ENCODE measurements around the gene HIRA.

Gene HIRA

DNA sequence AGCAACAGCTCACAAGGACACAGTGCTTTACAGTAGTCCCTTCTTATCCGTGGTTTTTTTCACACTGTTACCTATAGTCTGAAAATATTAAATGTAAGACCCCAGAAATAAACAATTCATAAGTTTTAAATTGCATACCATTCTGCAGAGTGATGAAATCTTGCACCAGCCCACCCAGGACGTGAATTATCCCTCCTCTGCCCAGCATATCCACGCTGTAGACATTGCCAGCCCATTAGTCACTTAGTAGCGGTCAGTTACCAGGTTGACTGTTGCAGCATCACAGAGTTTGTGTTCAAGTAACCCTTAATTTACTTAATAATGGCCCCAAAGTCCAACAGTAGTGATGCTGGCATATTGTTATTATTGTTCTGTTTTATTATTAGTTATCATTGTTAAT, 143.6 kb downstream of the HIRA start:
- TF ChIP-seq, protein P1, sequence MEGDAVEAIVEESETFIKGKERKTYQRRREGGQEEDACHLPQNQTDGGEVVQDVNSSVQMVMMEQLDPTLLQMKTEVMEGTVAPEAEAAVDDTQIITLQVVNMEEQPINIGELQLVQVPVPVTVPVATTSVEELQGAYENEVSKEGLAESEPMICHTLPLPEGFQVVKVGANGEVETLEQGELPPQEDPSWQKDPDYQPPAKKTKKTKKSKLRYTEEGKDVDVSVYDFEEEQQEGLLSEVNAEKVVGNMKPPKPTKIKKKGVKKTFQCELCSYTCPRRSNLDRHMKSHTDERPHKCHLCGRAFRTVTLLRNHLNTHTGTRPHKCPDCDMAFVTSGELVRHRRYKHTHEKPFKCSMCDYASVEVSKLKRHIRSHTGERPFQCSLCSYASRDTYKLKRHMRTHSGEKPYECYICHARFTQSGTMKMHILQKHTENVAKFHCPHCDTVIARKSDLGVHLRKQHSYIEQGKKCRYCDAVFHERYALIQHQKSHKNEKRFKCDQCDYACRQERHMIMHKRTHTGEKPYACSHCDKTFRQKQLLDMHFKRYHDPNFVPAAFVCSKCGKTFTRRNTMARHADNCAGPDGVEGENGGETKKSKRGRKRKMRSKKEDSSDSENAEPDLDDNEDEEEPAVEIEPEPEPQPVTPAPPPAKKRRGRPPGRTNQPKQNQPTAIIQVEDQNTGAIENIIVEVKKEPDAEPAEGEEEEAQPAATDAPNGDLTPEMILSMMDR (IDR thresholded peaks at IDR 0.05; ENCODE audit: extremely low read depth, insufficient read depth, missing control alignments) = no peak
- in situ Hi-C loops (cut with MboI; ENCODE audit: low pct_unique_long_range_greater_than_20kb, low sequenced_read_pairs, unreplicated experiment) = no loop called here
- no peak for DNase-seq (ENCODE audit: low spot score)

DNA sequence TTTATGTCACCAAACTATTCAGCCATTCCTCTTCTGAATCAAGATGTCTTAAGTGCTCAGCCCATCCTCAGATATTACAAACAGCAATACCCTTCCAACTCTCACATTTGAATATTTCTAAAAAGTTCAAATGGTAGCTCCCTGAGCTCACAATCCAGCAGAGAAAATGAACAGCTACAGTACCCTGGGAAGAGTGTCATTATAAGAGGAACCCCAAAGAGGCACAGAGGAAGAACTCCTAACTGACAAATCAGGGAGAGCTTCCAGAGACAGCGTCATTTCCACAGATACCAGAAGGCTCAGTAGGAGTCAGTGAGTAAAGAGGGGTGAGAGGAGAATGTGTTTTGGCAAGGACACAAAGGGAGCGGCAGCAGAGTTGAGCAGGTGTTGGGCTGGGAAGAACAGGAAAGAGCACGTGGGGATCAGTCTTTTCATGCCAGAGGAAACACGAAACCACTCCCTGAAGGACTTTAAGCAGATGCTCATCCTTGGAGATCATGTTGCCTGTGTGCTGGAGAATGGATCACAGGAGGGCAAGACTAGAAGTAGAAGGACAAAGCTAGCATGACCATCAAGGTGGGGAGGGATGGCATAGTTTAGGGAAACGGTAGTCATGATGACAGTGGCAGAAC, 144.3 kb downstream of the HIRA start:
- in situ Hi-C loops (cut with MboI; ENCODE audit: low pct_unique_long_range_greater_than_20kb, low sequenced_read_pairs, unreplicated experiment) = no loop called here

DNA sequence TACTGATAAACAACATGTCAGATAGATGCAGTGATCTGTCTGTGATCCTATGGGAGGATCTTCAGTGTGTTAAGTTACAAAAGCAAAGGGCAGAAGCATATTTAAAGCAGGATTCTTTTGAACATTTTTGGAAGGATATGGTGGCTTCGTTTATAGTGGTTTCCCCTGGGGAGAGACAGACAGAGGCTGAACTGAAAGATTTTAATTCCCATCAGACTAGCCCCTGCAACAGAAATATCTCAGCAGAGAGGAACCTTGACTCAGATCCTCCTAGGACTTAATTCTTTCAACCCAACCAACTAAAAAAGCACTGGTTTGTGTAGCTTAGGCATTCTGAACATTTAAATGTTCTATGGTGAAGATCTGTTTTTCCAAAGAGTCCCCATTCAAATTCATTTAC, 145.7 kb downstream of the HIRA start:
- DNase-seq (ENCODE audit: low spot score) = no peak
- TF ChIP-seq, protein P1 (IDR thresholded peaks at IDR 0.05; ENCODE audit: extremely low read depth, insufficient read depth, missing control alignments) = no peak
- in situ Hi-C loops (cut with MboI; ENCODE audit: low pct_unique_long_range_greater_than_20kb, low sequenced_read_pairs, unreplicated experiment) = no loop called here

More for the DNA sequence above, 144.3 kb downstream of the HIRA start:
- no peak for DNase-seq (ENCODE audit: low spot score)
- TF ChIP-seq, protein P1 (IDR thresholded peaks at IDR 0.05; ENCODE audit: extremely low read depth, insufficient read depth, missing control alignments) = no peak

All from GM13977 (cell line).